ENCODE results near the gene PGK2.

Gene PGK2

GRCh38 chr6:49776444-49776843 lies 10.6 kb downstream of the PGK2 start:
- TF ChIP-seq CTCF (IDR thresholded peaks at IDR 0.05; ENCODE audit: insufficient read depth, missing control alignments): no peak
- DNase-seq (ENCODE audit: insufficient read length, low spot score) (no peak), FAIRE-seq (no peak)

DNA sequence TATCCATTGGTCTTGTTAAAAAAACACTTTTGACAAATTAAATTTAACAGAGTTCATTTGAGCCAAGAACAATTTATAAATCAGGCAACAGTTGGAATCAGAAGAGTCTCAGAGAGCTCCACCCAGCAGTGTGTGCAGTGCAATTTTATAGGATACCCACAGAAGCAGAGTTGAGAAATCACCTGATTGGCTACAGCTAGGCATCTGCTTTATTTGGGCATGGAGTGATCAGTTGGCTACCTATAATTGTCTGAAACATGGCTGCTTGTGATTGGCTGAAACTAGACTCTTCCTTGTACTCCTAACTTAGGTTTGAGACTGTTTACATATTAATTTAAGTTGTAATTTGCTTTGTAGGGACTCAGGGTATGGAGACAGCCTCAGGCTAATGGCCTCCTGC lies 12.0 kb downstream of the PGK2 start:
- no peak for FAIRE-seq
- no peak for DNase-seq (ENCODE audit: insufficient read length, low spot score)
- TF ChIP-seq CTCF (IDR thresholded peaks at IDR 0.05; ENCODE audit: insufficient read depth, missing control alignments): no peak

- no peak for DNase-seq (ENCODE audit: insufficient read length, low spot score)
- TF ChIP-seq CTCF (IDR thresholded peaks at IDR 0.05; ENCODE audit: insufficient read depth, missing control alignments): no peak
- no peak for FAIRE-seq
Observed at GRCh38 chr6:49772285-49772684, 14.8 kb downstream of the PGK2 start.

DNA sequence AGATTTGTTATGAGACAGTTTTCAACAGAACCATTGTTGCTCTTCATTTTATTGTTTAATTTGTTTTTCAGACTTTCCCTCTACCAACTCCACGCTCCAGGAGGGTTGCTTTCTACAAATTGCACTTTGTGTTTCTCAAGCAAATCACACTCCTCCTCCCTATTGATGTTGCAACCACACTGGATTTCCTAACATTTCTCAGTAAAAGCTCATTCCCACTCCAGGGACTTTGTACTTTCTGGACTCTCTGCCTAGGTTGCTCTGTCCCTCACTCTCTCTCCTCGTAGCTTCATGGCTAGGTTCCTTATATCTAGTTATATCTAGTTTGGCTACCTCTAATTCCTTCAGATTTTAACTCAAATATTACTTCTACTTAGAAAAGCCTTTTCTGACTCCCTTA lies 20.3 kb downstream of the PGK2 start:
- no peak for FAIRE-seq
- no peak for TF ChIP-seq CTCF (IDR thresholded peaks at IDR 0.05; ENCODE audit: insufficient read depth, missing control alignments)
- DNase-seq (ENCODE audit: insufficient read length, low spot score): no peak

GRCh38 chr6:49764571-49765236 lies 22.4 kb downstream of the PGK2 start:
- FAIRE-seq: no peak
- no peak for TF ChIP-seq CTCF (IDR thresholded peaks at IDR 0.05; ENCODE audit: insufficient read depth, missing control alignments)
- no peak for DNase-seq (ENCODE audit: insufficient read length, low spot score)

DNA sequence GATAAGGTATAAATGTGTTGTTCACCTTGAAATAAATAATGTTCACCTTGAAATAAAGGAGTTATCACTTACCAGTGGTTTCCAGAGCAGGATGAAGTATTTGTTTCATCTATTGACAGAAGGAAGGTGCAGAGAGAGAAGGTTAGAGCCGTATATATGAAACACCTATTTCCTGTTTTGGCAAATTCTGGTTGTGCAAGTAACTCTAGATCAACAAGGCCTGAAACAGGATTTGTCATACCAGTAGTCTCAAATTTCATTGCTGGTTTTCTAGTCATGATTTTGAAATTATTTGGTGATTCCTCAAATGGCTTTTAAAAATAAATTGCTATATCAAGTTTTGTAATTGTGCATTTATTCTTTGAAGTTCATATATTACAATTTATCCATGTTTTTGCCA lies 42.8 kb downstream of the PGK2 start, which contains the start of gene CRISP3:
CRISP3 (minus strand) TSS at position 130 of the 400 bp plus-strand sequence; CDS start at position 109, 21 bp downstream.
- no peak for FAIRE-seq
- no peak for DNase-seq (ENCODE audit: insufficient read length, low spot score)
- no peak for TF ChIP-seq CTCF (IDR thresholded peaks at IDR 0.05; ENCODE audit: insufficient read depth, missing control alignments)

DNA sequence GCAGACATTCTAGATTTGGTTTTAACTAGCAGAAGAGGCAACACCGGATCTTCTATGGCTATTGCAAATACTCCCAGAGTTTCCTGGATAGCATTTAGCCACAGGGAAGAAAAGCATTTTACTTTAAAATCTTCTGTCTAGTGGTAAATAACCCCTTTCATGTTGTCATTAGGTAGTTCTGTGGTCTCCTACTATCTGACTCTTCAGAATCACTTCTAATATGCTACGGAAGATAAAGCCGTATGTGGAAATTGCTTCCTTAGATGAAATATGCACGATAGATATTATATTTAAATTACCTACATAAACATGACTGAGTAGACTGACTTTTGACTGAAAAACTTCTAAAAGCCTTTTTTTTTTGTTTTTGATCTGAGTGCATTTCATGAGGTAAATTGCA lies 43.7 kb downstream of the PGK2 start:
- no peak for TF ChIP-seq CTCF (IDR thresholded peaks at IDR 0.05; ENCODE audit: insufficient read depth, missing control alignments)
- no peak for FAIRE-seq
- no peak for DNase-seq (ENCODE audit: insufficient read length, low spot score)

Data from D721Med (cell line).